Stomach (tissue), 4 donors: ENCODE results near the gene STRIP1.

Source experiments
- CTCF ChIP-seq, 7 experiments: fragments of 450-650 bp in 4 of 7; fragments of 200-600 bp in 3 of 7; sonication (generic) in 3 of 7; IDR thresholded peaks; one replicate each; pipeline ENCODE4 v1.5.1; 2016 to 2019; ENCODE audit warnings: antibody characterized with exemption in 7 of 7, control low read depth in 2 of 7, mild to moderate bottlenecking in 1 of 7
- POLR2A ChIP-seq, 4 donors: fragments of 450-650 bp; IDR thresholded peaks; one replicate each; pipeline ENCODE4 v1.6.1; 2016; ENCODE audit warnings: antibody characterized with exemption in 4 of 4, control low read depth in 2 of 4, mild to moderate bottlenecking in 1 of 4, moderate library complexity in 1 of 4
- POLR2AphosphoS5 ChIP-seq, 3 donors: sonication (generic); formaldehyde crosslinking; IDR thresholded peaks; one replicate each; pipeline ENCODE4 v1.6.1; 2016; ENCODE audit warnings: antibody characterized with exemption in 3 of 3

DNA sequence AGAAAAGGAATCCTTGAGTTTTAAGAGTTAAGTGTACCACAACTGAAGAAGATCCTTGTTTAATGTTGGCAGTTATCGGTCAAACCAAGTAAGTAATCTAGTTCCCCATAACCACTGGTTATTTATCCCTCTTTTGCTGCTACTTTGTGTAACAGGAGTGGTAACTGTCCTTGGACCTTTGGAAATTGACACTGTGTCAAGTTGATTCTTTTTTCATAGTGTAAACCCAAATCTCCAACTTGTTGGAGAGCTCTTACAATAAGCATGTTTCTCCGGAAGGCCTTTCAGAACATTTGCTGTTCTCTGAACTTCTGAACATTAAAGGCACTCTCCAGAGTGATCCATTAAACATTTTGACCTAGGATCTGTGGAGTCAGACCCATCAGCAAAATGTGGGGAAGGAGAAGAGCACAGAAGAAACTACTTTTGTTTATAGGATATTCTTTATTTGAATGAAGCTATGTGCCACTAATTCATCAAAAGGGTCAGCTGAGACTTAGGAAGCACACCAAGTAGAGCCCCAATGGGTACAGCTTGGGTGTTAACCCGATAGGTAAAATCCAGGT lies 46.0 kb upstream of the STRIP1 start:
- TF ChIP-seq CTCF (IDR thresholded peaks at IDR 0.05), result no peak
- TF ChIP-seq POLR2A (IDR thresholded peaks at IDR 0.05), result no peak
- no peak for TF ChIP-seq POLR2AphosphoS5 (IDR thresholded peaks at IDR 0.05)
